ENCODE measurements around the gene RGS6.

GRCh38 chr14:72017290-72017689, 85.1 kb downstream of the RGS6 start:
- no peak for TF ChIP-seq ZNF274 (IDR thresholded peaks at IDR 0.05; ENCODE audit: low read depth, low read length)
- no peak for TF ChIP-seq SUZ12 (IDR thresholded peaks at IDR 0.05; ENCODE audit: extremely low read depth, insufficient read depth, insufficient read length)
- TF ChIP-seq YY1 (IDR thresholded peaks at IDR 0.05; ENCODE audit: insufficient read depth, insufficient read length), result no peak
